Mucosa of rectum (tissue), 2 donors: ENCODE measurements around the gene METTL16.

ENCODE experiments used
- H3K27ac ChIP-seq, 2 donors: one replicate each; pipeline ENCODE4 v1.7.0; 2013; ENCODE audit warnings: inconsistent platforms in 2 of 2, low read depth in 2 of 2, low read length in 2 of 2
- H3K27me3 ChIP-seq, 2 donors: one replicate each; pipeline ENCODE4 v1.7.0; 2013; ENCODE audit warnings: low read length in 2 of 2; ENCODE audit not compliant: control insufficient read depth in 2 of 2, insufficient read depth in 2 of 2
- H3K36me3 ChIP-seq, 2 donors: one replicate each; pipeline ENCODE4 v1.7.0; 2013; ENCODE audit warnings: low read length in 2 of 2; ENCODE audit not compliant: control insufficient read depth in 2 of 2, insufficient read depth in 2 of 2
- H3K4me1 ChIP-seq, 2 donors: one replicate each; pipeline ENCODE4 v1.7.0; 2013; ENCODE audit warnings: low read length in 2 of 2, mild to moderate bottlenecking in 1 of 2; ENCODE audit not compliant: control insufficient read depth in 2 of 2, insufficient read depth in 2 of 2
- H3K4me3 ChIP-seq, 2 donors: one replicate each; pipeline ENCODE4 v1.7.0; 2013; ENCODE audit warnings: low read length in 2 of 2
- H3K9ac ChIP-seq, 2 donors: one replicate each; pipeline ENCODE4 v1.7.0; 2013; ENCODE audit warnings: low read length in 2 of 2, low read depth in 1 of 2, mild to moderate bottlenecking in 1 of 2
- H3K9me3 ChIP-seq, 2 donors: one replicate each; pipeline ENCODE4 v1.7.0; 2013; ENCODE audit warnings: low read length in 2 of 2; ENCODE audit not compliant: control insufficient read depth in 2 of 2
- donor health status: healthy.
- donor health status: Normal muscosa, but diverticular disease.

Gene METTL16

DNA sequence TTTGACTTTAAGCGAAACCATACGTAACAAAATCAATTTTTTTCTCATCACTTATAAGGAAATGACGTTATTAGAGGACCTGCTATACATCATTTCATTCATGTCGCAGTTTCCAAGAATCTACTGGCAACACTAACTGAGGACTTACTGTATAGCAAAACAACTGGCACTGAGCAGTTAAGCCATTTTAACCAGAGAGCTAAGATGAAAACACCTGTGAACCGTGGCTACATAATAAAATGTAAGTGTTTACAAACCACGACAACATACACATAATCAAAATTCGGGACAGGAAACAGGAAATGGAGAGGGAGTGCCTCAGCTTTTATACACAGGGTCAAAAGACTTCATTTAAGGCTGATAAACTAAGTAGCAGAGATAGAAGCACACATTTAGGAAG is 29.5 kb downstream of the METTL16 start:
- H3K36me3 ChIP-seq, result peaks cover 0 to 7% of the 10 kb centered on the region in 2 donors
- H3K9me3 ChIP-seq, result no peaks in the 10 kb centered on the region
- H3K4me1 ChIP-seq, result peaks cover 0 to 3% of the 10 kb centered on the region in 2 donors
- no peak overlapping the region for H3K9ac ChIP-seq
- no peak overlapping the region for H3K4me3 ChIP-seq
- no peak overlapping the region for H3K27ac ChIP-seq
- H3K27me3 ChIP-seq, result no peaks in the 10 kb centered on the region

DNA sequence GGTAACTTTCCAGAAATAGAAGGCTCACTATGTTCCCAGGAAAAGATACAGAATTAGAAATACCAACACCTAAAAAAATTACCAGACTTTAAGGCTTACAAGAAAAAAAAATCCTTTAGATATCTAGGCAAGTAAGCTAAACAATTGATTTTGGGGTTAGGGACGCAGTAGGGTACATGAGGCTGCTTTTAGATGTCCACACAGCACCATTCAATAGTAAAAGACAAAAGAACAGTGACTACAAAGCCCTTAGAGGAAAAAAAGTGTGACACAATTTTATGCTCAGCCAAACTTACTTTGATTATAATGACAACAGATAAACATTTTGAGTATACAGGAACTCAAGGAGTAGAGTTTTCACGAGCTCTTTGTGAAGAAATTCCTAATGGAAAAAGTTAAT is 29.9 kb downstream of the METTL16 start:
- H3K9ac ChIP-seq, result no peak overlapping the region
- H3K9me3 ChIP-seq, result no peaks in the 10 kb centered on the region
- peaks cover 0 to 11% of the 10 kb centered on the region in 2 donors for H3K36me3 ChIP-seq
- no peaks in the 10 kb centered on the region for H3K27me3 ChIP-seq
- peaks cover 0 to 3% of the 10 kb centered on the region in 2 donors for H3K4me1 ChIP-seq
- H3K4me3 ChIP-seq, result no peak overlapping the region
- no peak overlapping the region for H3K27ac ChIP-seq

DNA sequence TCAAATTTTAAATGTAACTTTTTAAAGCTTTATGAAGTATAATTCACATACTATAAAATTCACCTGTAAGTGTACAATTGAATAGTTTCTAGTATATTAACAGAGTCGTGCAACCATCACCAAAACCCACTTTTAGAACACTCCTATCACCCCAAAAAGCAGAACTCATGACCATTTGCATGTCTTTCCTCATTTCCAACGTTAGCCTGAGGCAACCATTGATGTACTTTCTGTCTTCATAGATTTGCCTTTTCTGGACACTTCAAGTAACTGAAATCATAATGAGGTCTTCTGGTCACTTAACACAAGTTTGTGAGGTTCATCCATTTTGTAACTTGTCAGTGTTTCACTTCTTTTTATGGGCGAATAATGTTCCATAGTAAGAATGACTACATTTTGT is 33.2 kb downstream of the METTL16 start:
- no peak overlapping the region for H3K9ac ChIP-seq
- peaks cover 13 to 30% of the 10 kb centered on the region in 2 donors for H3K36me3 ChIP-seq
- H3K27ac ChIP-seq, result no peak overlapping the region
- H3K4me1 ChIP-seq, result peaks cover 0 to 3% of the 10 kb centered on the region in 2 donors
- H3K9me3 ChIP-seq, result no peaks in the 10 kb centered on the region
- H3K4me3 ChIP-seq, result no peak overlapping the region
- no peaks in the 10 kb centered on the region for H3K27me3 ChIP-seq

DNA sequence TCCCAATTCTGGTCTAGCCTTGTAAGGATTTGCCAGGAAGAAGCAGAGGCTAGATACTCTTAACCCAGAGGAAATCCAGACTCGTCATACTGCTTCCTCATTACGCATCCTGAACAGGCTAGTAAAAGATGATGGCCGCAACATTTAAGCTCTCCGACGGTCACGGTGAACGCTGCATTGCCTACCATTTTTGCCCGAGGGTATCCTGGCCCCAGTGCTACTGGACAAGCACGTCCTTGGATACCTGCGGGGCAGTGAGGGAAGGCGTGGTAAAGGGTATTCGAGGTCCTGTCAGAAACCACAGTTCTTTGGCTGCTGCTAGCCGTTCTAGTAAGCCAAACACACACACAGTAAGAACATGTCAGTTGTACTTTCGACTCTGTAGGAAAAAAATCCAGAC is 36.6 kb downstream of the METTL16 start:
- Histone ChIP-seq H3K4me3 (no peak overlapping the region), H3K27me3 (no peaks in the 10 kb centered on the region), H3K4me1 (no peaks in the 10 kb centered on the region), H3K36me3 (peaks cover 22 to 40% of the 10 kb centered on the region in 2 donors), H3K9ac (no peak overlapping the region), H3K9me3 (no peaks in the 10 kb centered on the region), H3K27ac (no peak overlapping the region)

DNA sequence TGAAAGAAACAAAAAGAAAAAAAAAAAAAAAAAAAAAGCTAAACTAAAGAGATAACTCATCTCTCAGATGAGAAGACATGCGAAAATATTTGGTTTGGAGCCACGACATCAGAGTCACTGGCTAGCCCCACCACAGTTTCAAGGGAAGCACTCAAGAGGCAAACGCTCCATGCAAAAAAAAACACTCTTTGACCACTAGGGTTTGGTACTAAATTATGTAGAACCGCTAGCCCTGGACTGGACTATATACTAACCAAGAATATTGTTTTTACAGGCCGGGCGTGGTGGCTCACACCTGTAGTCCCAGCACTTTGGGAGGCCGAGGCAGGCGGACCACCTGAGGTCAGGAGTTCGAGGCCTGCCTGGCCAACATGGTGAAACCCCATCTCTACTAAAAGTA is 37.3 kb downstream of the METTL16 start:
- Histone ChIP-seq H3K9me3 (no peaks in the 10 kb centered on the region), H3K27ac (no peak overlapping the region), H3K27me3 (no peaks in the 10 kb centered on the region), H3K4me1 (no peaks in the 10 kb centered on the region), H3K9ac (no peak overlapping the region), H3K36me3 (peaks cover 24 to 40% of the 10 kb centered on the region in 2 donors), H3K4me3 (no peak overlapping the region)

DNA sequence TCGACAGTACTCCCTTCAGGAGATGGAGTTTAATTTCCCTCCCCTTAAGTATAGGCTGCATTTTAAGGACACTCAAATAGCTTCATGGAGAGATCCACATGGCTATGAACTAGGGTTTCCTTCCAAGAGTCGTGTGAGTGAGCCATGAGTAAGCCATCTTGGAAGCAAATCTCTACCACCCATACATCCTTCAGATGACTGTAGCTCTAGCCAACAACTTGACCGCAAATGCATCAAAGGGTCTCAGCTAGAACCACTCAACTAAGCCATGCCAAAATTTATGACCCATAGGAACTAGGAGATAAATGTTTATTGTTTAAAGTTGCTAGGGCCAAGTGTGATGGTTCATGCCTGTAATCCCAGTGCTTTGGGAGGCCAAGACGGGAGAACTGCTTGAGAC is 43.4 kb downstream of the METTL16 start:
- no peaks in the 10 kb centered on the region for H3K27me3 ChIP-seq
- H3K36me3 ChIP-seq, result peaks cover 30 to 36% of the 10 kb centered on the region in 2 donors
- no peaks in the 10 kb centered on the region for H3K4me1 ChIP-seq
- no peaks in the 10 kb centered on the region for H3K9me3 ChIP-seq
- H3K27ac ChIP-seq, result no peak overlapping the region
- no peak overlapping the region for H3K9ac ChIP-seq
- H3K4me3 ChIP-seq, result no peak overlapping the region

DNA sequence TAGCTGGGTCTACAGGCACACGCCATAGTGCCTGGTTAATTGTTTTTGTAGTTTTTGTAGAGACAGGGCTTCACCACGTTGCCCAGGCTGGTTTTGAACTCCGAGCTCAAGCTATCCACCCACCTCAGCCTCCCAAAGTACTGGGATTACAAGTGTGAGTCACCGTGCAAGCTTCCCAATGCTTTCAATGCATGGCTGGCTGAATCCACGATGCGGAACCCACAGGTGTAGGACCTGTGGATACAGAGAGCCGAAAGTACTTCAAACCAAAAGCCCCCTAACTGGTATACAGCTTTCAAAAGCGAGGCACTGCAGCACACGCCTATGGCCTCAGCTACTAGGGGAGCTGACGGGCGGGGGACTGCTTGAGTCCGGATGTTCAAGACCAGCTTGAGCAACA is 44.8 kb downstream of the METTL16 start:
- no peak overlapping the region for H3K4me3 ChIP-seq
- H3K27ac ChIP-seq, result no peak overlapping the region
- H3K4me1 ChIP-seq, result no peaks in the 10 kb centered on the region
- peaks cover 39 to 42% of the 10 kb centered on the region in 2 donors for H3K36me3 ChIP-seq
- no peak overlapping the region for H3K9ac ChIP-seq
- H3K9me3 ChIP-seq, result no peaks in the 10 kb centered on the region
- H3K27me3 ChIP-seq, result no peaks in the 10 kb centered on the region

DNA sequence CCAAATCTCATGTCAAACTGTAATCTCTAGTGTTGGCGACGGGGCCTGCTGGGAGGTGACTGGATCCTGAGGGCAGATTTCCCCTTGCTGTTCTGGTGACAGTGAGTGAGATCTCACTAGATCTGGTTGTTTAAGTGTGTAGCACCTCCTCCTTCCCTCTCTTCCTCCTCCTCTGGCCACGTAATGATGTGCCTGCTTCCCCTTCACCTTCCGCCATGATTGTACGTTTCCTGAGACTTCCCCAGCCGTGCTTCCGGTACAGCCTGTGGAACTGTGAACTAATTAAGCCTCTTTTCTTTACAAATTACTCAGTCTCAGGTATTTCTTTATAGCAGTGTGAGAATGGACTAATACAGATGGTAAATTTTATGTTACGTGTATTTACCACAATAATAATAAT is 49.2 kb downstream of the METTL16 start:
- Histone ChIP-seq H3K9ac (no peak overlapping the region), H3K36me3 (peaks cover 25 to 41% of the 10 kb centered on the region in 2 donors), H3K4me3 (no peak overlapping the region), H3K4me1 (no peaks in the 10 kb centered on the region), H3K9me3 (no peaks in the 10 kb centered on the region), H3K27ac (no peak overlapping the region), H3K27me3 (no peaks in the 10 kb centered on the region)

DNA sequence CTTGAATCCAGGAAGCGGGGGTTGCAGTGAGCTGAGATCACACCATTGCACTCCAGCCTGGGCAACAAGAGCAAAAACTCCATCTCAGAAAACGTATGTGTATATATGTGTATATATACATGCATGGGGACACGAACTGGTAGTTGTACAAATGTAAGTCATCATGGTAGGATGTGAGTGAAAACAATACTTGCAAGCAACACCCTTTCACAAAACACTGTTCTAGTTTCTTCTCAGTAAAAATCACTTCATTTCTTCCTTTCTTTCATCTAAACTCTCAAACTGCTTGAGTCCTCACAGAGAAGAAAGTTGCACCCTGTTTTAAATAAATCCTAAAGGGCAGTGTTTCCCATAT is 51.8 kb downstream of the METTL16 start:
- H3K27ac ChIP-seq, result peak overlapping the region; percentile 1 to 16
- H3K9me3 ChIP-seq, result no peaks in the 10 kb centered on the region
- peaks cover 26 to 34% of the 10 kb centered on the region in 2 donors for H3K36me3 ChIP-seq

DNA sequence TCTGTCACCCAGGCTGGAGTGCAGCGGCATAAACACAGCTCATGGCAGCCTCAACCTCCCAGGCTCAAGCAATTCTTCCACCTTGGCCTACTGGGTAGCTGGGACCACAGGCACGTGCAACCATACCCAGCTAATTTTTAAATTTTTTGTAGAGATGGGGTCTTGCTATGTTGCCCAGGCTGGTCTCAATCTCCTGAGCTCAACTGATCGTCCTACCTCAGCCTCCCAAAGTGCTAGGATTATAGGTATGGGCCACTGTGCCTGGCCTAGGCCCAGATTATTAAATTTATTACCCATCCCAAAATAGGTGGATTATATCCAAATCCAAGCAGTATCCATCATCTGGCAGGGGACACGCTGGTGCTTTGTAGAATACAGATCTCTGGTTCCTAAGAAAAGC is 53.8 kb downstream of the METTL16 start:
- no peak overlapping the region for H3K27ac ChIP-seq
- H3K4me3 ChIP-seq, result no peak overlapping the region
- H3K36me3 ChIP-seq, result peaks cover 17 to 22% of the 10 kb centered on the region in 2 donors
- no peaks in the 10 kb centered on the region for H3K4me1 ChIP-seq
- H3K9me3 ChIP-seq, result no peaks in the 10 kb centered on the region
- no peak overlapping the region for H3K9ac ChIP-seq
- no peaks in the 10 kb centered on the region for H3K27me3 ChIP-seq

More for the DNA sequence above, 51.8 kb downstream of the METTL16 start:
- Histone ChIP-seq H3K4me1 (no peaks in the 10 kb centered on the region), H3K27me3 (no peaks in the 10 kb centered on the region), H3K9ac (no peak overlapping the region), H3K4me3 (no peak overlapping the region)

DNA sequence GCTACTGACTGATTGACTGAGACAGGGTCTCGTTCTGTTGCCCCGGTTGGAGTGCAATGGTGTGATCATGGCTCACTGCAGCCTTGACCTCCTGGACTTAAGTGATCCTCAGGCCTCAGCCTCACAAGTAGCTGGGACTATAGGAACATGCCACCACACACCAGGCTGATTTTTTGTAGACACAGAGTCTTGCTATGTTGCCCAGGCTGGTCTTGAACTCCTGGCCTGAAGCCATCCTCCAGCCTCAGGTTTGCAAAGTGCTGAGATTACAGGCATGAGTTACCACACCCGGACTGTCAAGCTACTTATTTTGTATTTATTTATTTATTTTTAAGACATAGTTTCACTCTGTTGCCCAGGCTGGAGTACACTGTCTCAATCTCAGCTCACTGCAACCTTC is 55.2 kb downstream of the METTL16 start:
- Histone ChIP-seq H3K4me1 (no peaks in the 10 kb centered on the region), H3K4me3 (no peak overlapping the region), H3K27me3 (no peaks in the 10 kb centered on the region), H3K36me3 (peaks cover 10 to 11% of the 10 kb centered on the region in 2 donors), H3K9me3 (no peaks in the 10 kb centered on the region), H3K27ac (no peak overlapping the region), H3K9ac (no peak overlapping the region)
